CD4-positive, alpha-beta T cell treated with Interleukin-17A for 4 hours (primary cell): ENCODE measurements around the gene HOXD11.

Experiments
- DNase-seq: peaks from one replicate; pipeline ENCODE4 v3.0.0-alpha.2; 2020; ENCODE audit warnings: mixed read lengths

The HOXD11 gene

GRCh38 chr2:176094349-176094748, 12.7 kb upstream of the HOXD11 start:
- DNase-seq: no peak

- no peak for DNase-seq
Measured at GRCh38 chr2:176095421-176095820, 11.7 kb upstream of the HOXD11 start.

GRCh38 chr2:176096243-176096985, 10.7 kb upstream of the HOXD11 start:
- no peak for DNase-seq

GRCh38 chr2:176096986-176097819, 9.9 kb upstream of the HOXD11 start:
- peak; percentile 66 for DNase-seq

- no peak for DNase-seq
Measured at GRCh38 chr2:176097820-176098365, 9.2 kb upstream of the HOXD11 start.

- no peak for DNase-seq
Measured at GRCh38 chr2:176098366-176099158, 8.5 kb upstream of the HOXD11 start.

- no peak for DNase-seq
Measured at GRCh38 chr2:176099159-176099727, 7.8 kb upstream of the HOXD11 start.

- DNase-seq: no peak
Measured at GRCh38 chr2:176099728-176100546, 7.1 kb upstream of the HOXD11 start, which contains the start of gene HOXD12. Gene HOXD12, plus strand, starts transcription at chr2:176099795. Its CDS starts 7 bp downstream, at chr2:176099802.

GRCh38 chr2:176100547-176101140, 6.4 kb upstream of the HOXD11 start:
- no peak for DNase-seq

GRCh38 chr2:176101216-176101830, 5.8 kb upstream of the HOXD11 start:
- no peak for DNase-seq

- DNase-seq: no peak
Measured at GRCh38 chr2:176101842-176102241, 5.2 kb upstream of the HOXD11 start.

GRCh38 chr2:176102309-176102866, 4.7 kb upstream of the HOXD11 start:
- no peak for DNase-seq

- no peak for DNase-seq
Measured at GRCh38 chr2:176103194-176103593, 3.9 kb upstream of the HOXD11 start.

GRCh38 chr2:176103742-176104315, 3.3 kb upstream of the HOXD11 start:
- no peak for DNase-seq

GRCh38 chr2:176104316-176105077, 2.6 kb upstream of the HOXD11 start:
- DNase-seq: no peak

GRCh38 chr2:176105078-176105729, 1.9 kb upstream of the HOXD11 start:
- DNase-seq: no peak

GRCh38 chr2:176105730-176106580, 1.1 kb upstream of the HOXD11 start:
- no peak for DNase-seq

GRCh38 chr2:176107731-176108181, 676 bp downstream of the HOXD11 start:
- DNase-seq: no peak
